Measurements from ENCODE around the gene SLCO4A1. TPM values are rescaled to one million over a fixed set of nuclear protein-coding genes. Genes with fewer than 3 reads are reported as not detected.

Gene SLCO4A1
- total and polyA plus RNA-seq, 2 donors (not counting 3 experiments of a cell fraction or from before 2014, with no cell fraction given), result 1.4 to 4.1 TPM

DNA sequence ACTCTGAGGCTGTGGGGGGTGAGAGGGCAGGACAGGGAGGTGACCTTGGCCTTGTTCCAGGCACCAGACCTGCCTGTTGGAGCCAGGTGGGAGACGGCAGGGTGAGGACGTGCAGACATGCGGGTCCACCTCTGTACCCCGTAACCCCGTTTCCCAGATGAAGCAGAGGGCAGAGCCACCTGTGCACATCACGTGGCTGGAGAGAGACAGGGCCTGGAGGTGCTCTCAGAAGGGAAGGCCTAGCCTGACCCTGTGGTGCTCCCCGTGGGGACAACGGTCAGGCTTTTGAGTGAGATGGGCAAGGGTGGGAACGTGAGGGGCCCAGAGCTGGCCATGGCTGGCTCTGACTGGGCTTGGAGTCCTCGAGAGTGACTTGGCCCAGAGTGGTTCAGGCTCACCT lies 72.9 kb downstream of the SLCO4A1 start:
- intact Hi-C loops (cut with micrococcal nuclease), result no loop called here
- ChIA-PET POLR2A (no interaction called here), CTCF (interaction anchor here (1.2 kb wide), 1 partner anchor 76 kb away, joined by 3 read pairs; no protein-coding TSS in a partner anchor)
- Histone ChIP-seq H2AFZ (ENCODE audit: low read depth, low read length) (no peak overlapping the region), H3K27ac (ENCODE audit: insufficient read depth, low read depth, low read length) (no peak overlapping the region), H3K36me3 (ENCODE audit: control insufficient read depth in 2 of 2, extremely low read depth in 1 of 2, insufficient read depth in 2 of 2, low read length in 2 of 2) (no peaks in the 10 kb centered on the region), H3K79me2 (ENCODE audit: control insufficient read depth, insufficient read depth, low read length) (no peaks in the 10 kb centered on the region), H3K9me3 (replicated peaks; ENCODE audit: control insufficient read depth, insufficient read depth, low read length) (no peaks in the 10 kb centered on the region), H3K4me3 (replicated peaks in 1 of 3; ENCODE audit: insufficient read depth in 1 of 3, low read depth in 1 of 3, low read length in 3 of 3) (no peak overlapping the region), H3K27me3 (ENCODE audit: control insufficient read depth in 2 of 2, insufficient read depth in 2 of 2, low read length in 2 of 2) (peaks cover 2 to 8% of the 10 kb centered on the region in 2 experiments), H3K4me2 (ENCODE audit: insufficient read depth, low read length) (no peak overlapping the region), H3K9me1 (replicated peaks; ENCODE audit: control insufficient read depth, extremely low read depth, insufficient read depth, low read length) (no peaks in the 10 kb centered on the region), H4K20me1 (replicated peaks; ENCODE audit: control insufficient read depth, extremely low read depth, insufficient read depth, low read length) (no peaks in the 10 kb centered on the region), H3K4me1 (ENCODE audit: control insufficient read depth, extremely low read depth, insufficient read depth, low read length) (no peaks in the 10 kb centered on the region), H3K9ac (replicated peaks; ENCODE audit: extremely low read depth, insufficient read depth, low read length) (no peak overlapping the region)
- BruUV-seq (replicated peaks), result no TSS peak
- no peak for DNase-seq (ENCODE audit: low read depth, low spot score)
- FAIRE-seq, result no peak
- dilution Hi-C loops (cut with MboI; ENCODE audit: extremely low pct_ligation_motif_present, low sequenced_read_pairs), result no loop called here
- TF ChIP-seq GATA2 (IDR thresholded peaks at IDR 0.05; ENCODE audit: insufficient read depth, insufficient read length, low read depth, low read length) (no peak), FOS (IDR thresholded peaks at IDR 0.05; ENCODE audit: borderline replicate concordance, insufficient read depth, low read length) (no peak), EZH2 (IDR thresholded peaks at IDR 0.05; ENCODE audit: borderline replicate concordance, low read depth, low read length, severe bottlenecking) (no peak), POLR2A (IDR thresholded peaks at IDR 0.05; ENCODE audit: low read depth, low read length) (no peak), MYC (IDR thresholded peaks at IDR 0.05; ENCODE audit: low read depth, low read length) (no peak), JUN (IDR thresholded peaks at IDR 0.05; ENCODE audit: borderline replicate concordance, insufficient read depth, insufficient read length, low read depth) (no peak), POLR2AphosphoS5 (IDR thresholded peaks at IDR 0.05; ENCODE audit: insufficient read depth, low read depth, low read length) (no peak)
- TF ChIP-seq, protein P1, sequence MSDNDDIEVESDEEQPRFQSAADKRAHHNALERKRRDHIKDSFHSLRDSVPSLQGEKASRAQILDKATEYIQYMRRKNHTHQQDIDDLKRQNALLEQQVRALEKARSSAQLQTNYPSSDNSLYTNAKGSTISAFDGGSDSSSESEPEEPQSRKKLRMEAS (IDR thresholded peaks at IDR 0.05; ENCODE audit: insufficient read depth, insufficient read length), result no peak
- TF ChIP-seq, protein P2, sequence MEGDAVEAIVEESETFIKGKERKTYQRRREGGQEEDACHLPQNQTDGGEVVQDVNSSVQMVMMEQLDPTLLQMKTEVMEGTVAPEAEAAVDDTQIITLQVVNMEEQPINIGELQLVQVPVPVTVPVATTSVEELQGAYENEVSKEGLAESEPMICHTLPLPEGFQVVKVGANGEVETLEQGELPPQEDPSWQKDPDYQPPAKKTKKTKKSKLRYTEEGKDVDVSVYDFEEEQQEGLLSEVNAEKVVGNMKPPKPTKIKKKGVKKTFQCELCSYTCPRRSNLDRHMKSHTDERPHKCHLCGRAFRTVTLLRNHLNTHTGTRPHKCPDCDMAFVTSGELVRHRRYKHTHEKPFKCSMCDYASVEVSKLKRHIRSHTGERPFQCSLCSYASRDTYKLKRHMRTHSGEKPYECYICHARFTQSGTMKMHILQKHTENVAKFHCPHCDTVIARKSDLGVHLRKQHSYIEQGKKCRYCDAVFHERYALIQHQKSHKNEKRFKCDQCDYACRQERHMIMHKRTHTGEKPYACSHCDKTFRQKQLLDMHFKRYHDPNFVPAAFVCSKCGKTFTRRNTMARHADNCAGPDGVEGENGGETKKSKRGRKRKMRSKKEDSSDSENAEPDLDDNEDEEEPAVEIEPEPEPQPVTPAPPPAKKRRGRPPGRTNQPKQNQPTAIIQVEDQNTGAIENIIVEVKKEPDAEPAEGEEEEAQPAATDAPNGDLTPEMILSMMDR (IDR thresholded peaks at IDR 0.05; ENCODE audit: extremely low read depth in 1 of 2, insufficient read depth in 1 of 2, low read depth in 1 of 2, low read length in 2 of 2), result no peak
